GM12872 (cell line): ENCODE results near the gene MEN1.
A peak's percentile ranks its signal among the peaks of the same experiment; 100 is the strongest.

Source experiments
- TF ChIP-seq, protein P1 (sequence below): IDR thresholded peaks from 3 replicates; pipeline ENCODE4 v1.5.1; 2011; ENCODE audit warnings: low read depth, mild to moderate bottlenecking, low read length, moderate library complexity; ENCODE audit not compliant: insufficient read depth

Gene MEN1

DNA sequence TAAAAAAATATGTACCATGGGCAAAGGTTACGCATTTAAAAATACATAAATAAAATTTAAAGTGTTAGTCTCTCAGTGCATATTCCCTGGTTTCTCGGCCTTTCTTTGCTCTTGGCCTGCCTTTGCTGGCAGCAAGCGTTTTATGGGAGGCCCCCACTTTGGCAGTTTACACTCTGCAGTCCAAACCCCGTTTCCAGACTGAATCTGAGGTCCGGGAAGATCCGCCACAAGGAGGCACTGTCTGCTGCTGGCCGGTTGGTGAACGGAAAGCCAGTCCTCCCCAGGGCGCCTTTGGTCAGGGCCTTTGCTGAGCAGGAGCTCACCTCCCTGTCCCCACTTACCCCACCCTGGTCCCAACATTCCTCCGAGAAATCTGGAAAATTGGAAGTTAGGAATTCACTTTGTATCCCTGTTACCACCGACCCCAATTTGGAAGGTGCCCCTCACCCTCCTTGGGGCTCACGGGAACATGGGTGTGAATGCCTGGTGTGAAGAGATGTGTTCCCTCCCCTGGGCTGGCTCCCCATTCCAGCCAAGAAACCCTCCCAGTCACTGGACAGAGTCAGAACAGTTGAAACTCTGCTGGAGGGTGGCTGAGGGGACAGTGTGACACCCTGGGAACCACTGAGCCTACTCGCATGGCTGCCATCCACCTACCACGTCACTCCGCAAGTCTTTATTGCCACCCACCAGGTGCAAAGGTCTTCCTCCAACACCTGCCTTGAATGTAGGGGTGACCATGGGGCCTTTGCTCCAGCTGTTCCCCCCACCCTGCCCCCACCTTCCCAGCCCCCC is 22.6 kb downstream of the MEN1 start:
- TF ChIP-seq, protein P1, sequence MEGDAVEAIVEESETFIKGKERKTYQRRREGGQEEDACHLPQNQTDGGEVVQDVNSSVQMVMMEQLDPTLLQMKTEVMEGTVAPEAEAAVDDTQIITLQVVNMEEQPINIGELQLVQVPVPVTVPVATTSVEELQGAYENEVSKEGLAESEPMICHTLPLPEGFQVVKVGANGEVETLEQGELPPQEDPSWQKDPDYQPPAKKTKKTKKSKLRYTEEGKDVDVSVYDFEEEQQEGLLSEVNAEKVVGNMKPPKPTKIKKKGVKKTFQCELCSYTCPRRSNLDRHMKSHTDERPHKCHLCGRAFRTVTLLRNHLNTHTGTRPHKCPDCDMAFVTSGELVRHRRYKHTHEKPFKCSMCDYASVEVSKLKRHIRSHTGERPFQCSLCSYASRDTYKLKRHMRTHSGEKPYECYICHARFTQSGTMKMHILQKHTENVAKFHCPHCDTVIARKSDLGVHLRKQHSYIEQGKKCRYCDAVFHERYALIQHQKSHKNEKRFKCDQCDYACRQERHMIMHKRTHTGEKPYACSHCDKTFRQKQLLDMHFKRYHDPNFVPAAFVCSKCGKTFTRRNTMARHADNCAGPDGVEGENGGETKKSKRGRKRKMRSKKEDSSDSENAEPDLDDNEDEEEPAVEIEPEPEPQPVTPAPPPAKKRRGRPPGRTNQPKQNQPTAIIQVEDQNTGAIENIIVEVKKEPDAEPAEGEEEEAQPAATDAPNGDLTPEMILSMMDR = peak; percentile 91

DNA sequence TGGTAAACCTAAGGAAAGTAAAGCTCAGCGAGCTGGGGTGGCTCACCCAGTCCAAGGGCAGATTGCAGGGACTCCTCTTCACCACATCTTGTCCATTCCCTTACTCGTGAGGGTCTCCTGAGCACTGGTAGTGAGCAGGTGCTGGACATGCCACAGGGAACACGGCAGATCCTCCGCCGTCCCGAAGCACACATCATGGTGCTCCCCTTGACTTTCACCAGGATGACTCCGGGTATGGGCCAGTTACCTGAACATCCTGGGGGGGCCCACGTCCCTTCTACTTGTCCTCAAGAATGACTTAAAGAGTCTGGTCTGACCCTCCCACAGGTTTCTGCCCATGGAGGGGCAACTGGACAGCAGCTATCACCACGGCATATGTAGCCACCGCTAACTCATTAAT is 24.0 kb downstream of the MEN1 start:
- TF ChIP-seq, protein P1 = no peak

DNA sequence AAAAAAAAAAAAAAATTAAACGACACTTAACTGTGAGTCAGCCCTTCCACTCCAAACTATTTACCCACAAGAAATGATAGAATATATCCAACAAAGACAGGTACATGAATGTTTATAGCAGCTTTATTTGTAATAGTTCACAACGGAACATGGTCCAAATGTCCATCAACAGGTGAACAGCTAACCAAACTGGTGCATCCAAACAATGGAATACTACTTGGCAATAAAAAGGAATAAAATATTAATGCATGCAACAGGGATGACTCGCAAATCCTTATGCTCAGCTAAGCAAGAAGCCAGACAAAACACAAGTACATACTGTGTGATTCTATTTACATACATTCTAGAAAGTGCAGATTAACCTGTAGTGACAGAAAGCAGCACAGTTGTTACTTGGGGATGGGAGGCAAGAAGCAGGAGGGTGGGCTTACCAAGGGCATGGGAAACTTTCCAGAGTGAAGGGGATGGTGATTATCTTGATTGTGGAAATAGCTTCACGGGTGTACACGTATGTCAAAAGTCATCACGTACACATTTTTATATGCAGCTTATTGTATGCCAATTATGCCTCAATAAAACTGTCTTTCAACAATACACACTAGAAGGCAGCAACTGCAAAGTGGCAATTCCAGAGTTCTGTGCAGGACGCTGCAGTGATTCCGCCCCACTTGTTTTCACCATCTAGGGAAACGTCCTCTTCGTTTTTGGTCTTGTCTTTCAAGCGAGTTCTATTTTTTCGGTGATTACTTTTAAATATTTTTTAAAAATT is 25.4 kb downstream of the MEN1 start:
- TF ChIP-seq, protein P1 = no peak

DNA sequence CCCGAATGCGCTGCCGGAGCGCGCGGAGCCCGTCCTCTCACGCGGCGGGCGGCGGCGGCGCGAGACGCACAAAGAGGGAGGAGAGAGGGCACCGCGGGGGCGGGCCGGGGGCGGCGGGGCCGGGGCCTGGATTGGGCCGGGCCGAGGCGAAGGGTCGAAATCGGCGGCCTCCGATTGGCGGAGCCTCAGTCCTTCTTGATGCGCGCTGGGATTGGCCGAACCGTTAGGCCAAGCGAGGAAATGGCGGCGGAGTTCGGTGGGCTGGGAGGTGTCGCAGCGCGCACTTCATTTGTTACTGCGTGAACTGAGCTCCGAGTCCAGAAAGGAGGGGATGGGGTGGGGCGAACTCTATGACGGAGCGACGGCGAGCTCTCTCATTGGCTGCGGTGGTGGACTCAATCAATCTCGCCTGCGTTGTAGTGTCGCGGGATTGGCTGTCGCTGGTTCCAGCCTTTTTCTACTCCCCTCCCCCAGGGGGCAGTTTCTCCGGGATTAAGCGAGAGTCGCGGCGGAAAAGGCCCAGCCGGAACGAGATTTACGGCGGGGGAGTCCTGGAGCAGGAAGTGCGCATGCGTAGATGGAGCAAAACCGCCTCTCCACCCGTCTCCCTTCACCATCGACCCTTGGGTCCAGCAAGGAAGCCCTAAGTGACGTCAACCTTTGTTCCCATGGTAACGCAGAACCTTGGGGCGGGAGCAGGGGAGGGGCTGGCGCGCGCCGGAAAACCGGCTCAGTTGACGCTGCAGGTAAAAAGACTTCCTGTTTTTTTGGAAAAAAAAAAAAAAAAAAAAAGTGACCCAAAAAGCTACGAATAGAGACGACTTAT is 31.7 kb downstream of the MEN1 start, which contains the start of gene SF1:
Gene SF1 (minus strand): TSS at position 70 of the 826 bp plus-strand sequence. CDS start 150 bp downstream, outside the sequence.
- TF ChIP-seq, protein P1 = no peak

DNA sequence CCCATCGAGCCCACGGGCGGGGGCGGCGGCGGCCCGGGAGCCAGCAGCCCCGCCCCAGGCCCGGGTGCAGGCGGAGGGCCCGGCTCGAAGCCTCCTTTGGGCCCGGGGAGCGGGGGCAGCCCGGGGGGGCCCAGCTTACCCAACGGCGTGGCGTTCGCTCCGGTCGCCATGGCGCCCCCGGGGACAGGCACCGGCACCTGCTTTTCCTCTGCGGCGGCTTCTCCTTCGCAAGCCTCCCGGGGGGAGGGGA is 32.2 kb downstream of the MEN1 start:
- TF ChIP-seq, protein P1 = no peak

DNA sequence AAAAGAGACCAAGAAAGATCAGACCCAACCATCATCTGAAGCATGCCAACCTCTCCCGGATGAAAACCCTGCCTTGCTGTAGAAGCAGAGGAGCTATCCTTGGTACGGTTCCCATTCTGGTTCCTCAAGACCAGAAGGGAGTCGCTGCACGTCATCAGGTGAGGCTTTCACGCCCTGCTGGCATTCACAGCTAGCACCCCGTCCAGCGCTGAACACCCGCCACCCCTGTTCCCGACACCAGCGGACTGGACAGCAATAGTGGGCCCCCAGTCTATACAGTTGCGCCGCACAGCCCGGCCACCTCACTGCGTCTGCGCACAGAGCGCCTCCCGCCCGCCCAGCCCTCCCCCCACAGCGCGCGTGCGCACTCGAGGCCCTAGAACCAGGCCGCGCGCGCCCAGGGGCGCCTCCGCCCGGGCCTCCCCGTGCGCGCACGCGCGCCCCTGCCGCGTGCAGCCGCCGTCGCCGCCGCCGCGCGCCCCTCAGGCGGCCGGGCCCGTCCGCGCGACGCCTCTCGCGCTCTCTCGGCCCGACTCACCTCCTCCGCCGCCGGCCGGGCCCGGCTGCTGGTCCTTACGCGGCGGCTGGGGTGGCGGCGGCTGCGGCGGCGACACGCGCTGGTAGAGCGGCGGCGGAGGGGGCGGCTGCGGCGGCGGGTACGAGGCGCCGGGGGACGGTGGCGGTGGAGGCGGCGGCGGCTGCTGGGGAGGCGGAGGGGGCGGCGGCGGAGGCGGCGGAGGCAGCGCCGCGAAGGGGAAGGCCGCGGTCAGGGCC is 32.7 kb downstream of the MEN1 start:
- TF ChIP-seq, protein P1 = no peak
